GM23338 (cell line): ENCODE measurements around the gene FBXO31. TPM values are rescaled to one million over a fixed set of nuclear protein-coding genes. Genes with fewer than 3 reads are reported as not detected.

Experiments
- ATAC-seq: fragments of 200-7000 bp; cut with Tn5 transposase; 3 replicates; pipeline ENCODE4 v1.9.1; 2020
- DNase-seq: peaks from one replicate; pipeline ENCODE4 v3.0.0-alpha.2; 2015; ENCODE audit warnings: low spot score
- H2AFZ ChIP-seq: fragments of 200-600 bp; sonication (generic); 2 replicates; pipeline ENCODE4 v1.8.0; 2016; ENCODE audit warnings: antibody characterized with exemption, mild to moderate bottlenecking, moderate library complexity
- H3F3A ChIP-seq: fragments of 200-600 bp; sonication (generic); replicated peaks from 2 replicates; pipeline ENCODE4 v1.8.0; 2017; ENCODE audit warnings: antibody characterized with exemption, mixed run types, low read depth
- H3K27ac ChIP-seq: fragments of 200-600 bp; sonication (generic); 2 replicates; pipeline ENCODE4 v1.6.1; 2016; ENCODE audit warnings: low read depth
- H3K27me3 ChIP-seq: fragments of 200-600 bp; sonication (generic); 2 replicates; pipeline ENCODE4 v1.8.0; 2016; ENCODE audit warnings: mild to moderate bottlenecking, mixed run types, moderate library complexity; ENCODE audit not compliant: insufficient read depth
- H3K36me3 ChIP-seq: fragments of 200-600 bp; sonication (generic); 2 replicates; pipeline ENCODE4 v1.8.0; 2016; ENCODE audit warnings: mild to moderate bottlenecking; ENCODE audit not compliant: insufficient read depth
- H3K4me1 ChIP-seq: fragments of 200-600 bp; sonication (generic); 2 replicates; pipeline ENCODE4 v1.8.0; 2016; ENCODE audit warnings: mild to moderate bottlenecking, moderate library complexity; ENCODE audit not compliant: insufficient read depth
- H3K4me2 ChIP-seq: fragments of 200-600 bp; sonication (generic); 2 replicates; pipeline ENCODE4 v1.7.1; 2017; ENCODE audit warnings: mixed run types
- H3K4me3 ChIP-seq: fragments of 200-600 bp; sonication (generic); 2 replicates; pipeline ENCODE4 v1.6.1; 2016; ENCODE audit warnings: mixed run types
- H3K79me2 ChIP-seq: fragments of 200-600 bp; sonication (generic); replicated peaks from 2 replicates; pipeline ENCODE4 v1.8.0; 2017; ENCODE audit warnings: mild to moderate bottlenecking; ENCODE audit not compliant: insufficient read depth
- H3K9me2 ChIP-seq: fragments of 200-600 bp; sonication (generic); 2 replicates; pipeline ENCODE4 v1.8.0; 2017; ENCODE audit not compliant: insufficient read depth
- H4K20me1 ChIP-seq: fragments of 200-600 bp; sonication (generic); replicated peaks from 2 replicates; pipeline ENCODE4 v1.8.0; 2017; ENCODE audit warnings: mild to moderate bottlenecking; ENCODE audit not compliant: insufficient read depth
- H3K27ac Mint-ChIP-seq: 2 replicates; pipeline ENCODE4 v1.8.0; 2020; ENCODE audit warnings: inconsistent platforms, mild to moderate bottlenecking, moderate library complexity, mixed read lengths
- H3K27me3 Mint-ChIP-seq: 3 replicates; pipeline ENCODE4 v1.8.0; 2022; ENCODE audit warnings: low read depth, mild to moderate bottlenecking, moderate library complexity, mixed read lengths, inconsistent platforms; ENCODE audit not compliant: insufficient read depth, poor library complexity
- H3K36me3 Mint-ChIP-seq: 3 replicates; pipeline ENCODE4 v1.8.0; 2021; ENCODE audit warnings: low read depth, mild to moderate bottlenecking, inconsistent platforms, moderate library complexity, mixed read lengths
- H3K4me1 Mint-ChIP-seq: 3 replicates; pipeline ENCODE4 v1.8.0; 2020; ENCODE audit warnings: mild to moderate bottlenecking, inconsistent platforms, mixed read lengths
- H3K4me3 Mint-ChIP-seq: 3 replicates; pipeline ENCODE4 v1.8.0; 2021; ENCODE audit warnings: moderate library complexity, mild to moderate bottlenecking, inconsistent platforms, mixed read lengths
- H3K9me3 Mint-ChIP-seq: 3 replicates; pipeline ENCODE4 v1.8.0; 2020; ENCODE audit warnings: moderate library complexity, mild to moderate bottlenecking, inconsistent platforms, mixed read lengths
- EZH2 ChIP-seq: fragments of 200-600 bp; sonication (generic); IDR thresholded peaks from one replicate; pipeline ENCODE4 v1.8.0; 2017; ENCODE audit warnings: antibody characterized with exemption, mild to moderate bottlenecking, low read depth; ENCODE audit not compliant: unreplicated experiment
- JUNB ChIP-seq: IDR thresholded peaks from one replicate; pipeline ENCODE4 v1.6.1; 2016; ENCODE audit warnings: antibody characterized with exemption; ENCODE audit not compliant: unreplicated experiment
- NANOG ChIP-seq: IDR thresholded peaks from 2 replicates; pipeline ENCODE4 v1.6.1; 2016; ENCODE audit warnings: antibody characterized with exemption, borderline replicate concordance
- ZNF114 ChIP-seq: fragments of 250-450 bp; sonication (Bioruptor Pico); IDR thresholded peaks from 2 replicates; pipeline ENCODE4 v1.5.0; 2020; ENCODE audit warnings: mild to moderate bottlenecking, moderate library complexity
- ZNF331 ChIP-seq: fragments of 250-450 bp; sonication (Bioruptor Pico); IDR thresholded peaks from 2 replicates; pipeline ENCODE4 v1.5.0; 2020; ENCODE audit warnings: low read depth, mild to moderate bottlenecking, moderate library complexity
- polyA plus RNA-seq: library from polyadenylated mRNA; unstranded; fragments of >200 nt; fragmentation: Nextera tagmentation; extraction: Ambion mirVana; gene quantifications from 2 replicates; pipeline ENCODE4 v1.2.1, GENCODE V29; 2016
- total RNA-seq: library from RNA; depleted of rRNA; stranded (reverse); fragments of >200 nt; shearing (Covaris generic); gene quantifications from 2 replicates; pipeline ENCODE4 v1.2.3, GENCODE V29; 2014
- TF ChIP-seq, protein P1 (sequence below): fragments of 250-450 bp; sonication (Bioruptor Pico); IDR thresholded peaks from 2 replicates; pipeline ENCODE4 v1.5.0; 2020; ENCODE audit warnings: mild to moderate bottlenecking, moderate library complexity
- TF ChIP-seq, protein P2 (sequence below): IDR thresholded peaks from 2 replicates; pipeline ENCODE4 v1.6.1; 2016; ENCODE audit warnings: antibody characterized with exemption
- TF ChIP-seq, protein P3 (sequence below), 2 experiments: fragments of 200-600 bp in 1 of 2; sonication (generic) in 1 of 2; conservative IDR thresholded peaks; 2 replicates each; pipeline versions ENCODE4 v1.5.1 to v1.6.1; 2016 to 2017; ENCODE audit warnings: antibody characterized with exemption in 2 of 2, low read depth in 2 of 2, mild to moderate bottlenecking in 2 of 2, moderate library complexity in 1 of 2

Gene FBXO31
- total and polyA plus RNA-seq, 2 experiments from 2014 or later = 7.0 to 23.8 TPM

DNA sequence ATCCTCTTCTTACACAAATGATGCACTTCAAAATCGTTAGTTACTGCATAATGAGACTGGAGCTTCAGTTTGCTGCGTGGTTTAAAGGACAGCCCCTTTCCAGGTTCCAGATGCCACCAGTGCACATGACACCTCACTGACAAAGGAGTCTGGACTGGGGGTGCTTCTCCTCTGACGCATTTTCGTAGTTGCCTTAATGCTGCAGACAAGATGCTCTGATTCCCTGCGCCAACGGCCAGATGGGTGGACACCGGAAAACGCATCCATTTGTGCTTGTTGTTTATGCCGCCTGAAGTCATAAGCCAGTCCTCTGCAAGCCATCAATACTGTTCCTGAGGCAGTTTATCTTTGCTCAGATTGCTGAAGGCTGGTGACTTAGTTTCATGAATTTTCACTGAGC is 16.0 kb downstream of the FBXO31 start:
- Histone ChIP-seq H2AFZ (no peak overlapping the region), H3K4me2 (no peak overlapping the region), H3K27me3 (no peaks in the 10 kb centered on the region), H4K20me1 (peaks cover 29% of the 10 kb centered on the region; the same call in 1 of the 2 replicates), H3K4me1 (no peaks in the 10 kb centered on the region), H3F3A (no peaks in the 10 kb centered on the region), H3K4me3 (no peak overlapping the region), H3K9me2 (no peaks in the 10 kb centered on the region), H3K27ac (no peak overlapping the region), H3K36me3 (no peaks in the 10 kb centered on the region), H3K79me2 (peaks cover 78% of the 10 kb centered on the region)
- no peaks in the 10 kb centered on the region for H3K9me3 Mint-ChIP-seq
- no peak overlapping the region for H3K27ac Mint-ChIP-seq
- TF ChIP-seq, protein P1, sequence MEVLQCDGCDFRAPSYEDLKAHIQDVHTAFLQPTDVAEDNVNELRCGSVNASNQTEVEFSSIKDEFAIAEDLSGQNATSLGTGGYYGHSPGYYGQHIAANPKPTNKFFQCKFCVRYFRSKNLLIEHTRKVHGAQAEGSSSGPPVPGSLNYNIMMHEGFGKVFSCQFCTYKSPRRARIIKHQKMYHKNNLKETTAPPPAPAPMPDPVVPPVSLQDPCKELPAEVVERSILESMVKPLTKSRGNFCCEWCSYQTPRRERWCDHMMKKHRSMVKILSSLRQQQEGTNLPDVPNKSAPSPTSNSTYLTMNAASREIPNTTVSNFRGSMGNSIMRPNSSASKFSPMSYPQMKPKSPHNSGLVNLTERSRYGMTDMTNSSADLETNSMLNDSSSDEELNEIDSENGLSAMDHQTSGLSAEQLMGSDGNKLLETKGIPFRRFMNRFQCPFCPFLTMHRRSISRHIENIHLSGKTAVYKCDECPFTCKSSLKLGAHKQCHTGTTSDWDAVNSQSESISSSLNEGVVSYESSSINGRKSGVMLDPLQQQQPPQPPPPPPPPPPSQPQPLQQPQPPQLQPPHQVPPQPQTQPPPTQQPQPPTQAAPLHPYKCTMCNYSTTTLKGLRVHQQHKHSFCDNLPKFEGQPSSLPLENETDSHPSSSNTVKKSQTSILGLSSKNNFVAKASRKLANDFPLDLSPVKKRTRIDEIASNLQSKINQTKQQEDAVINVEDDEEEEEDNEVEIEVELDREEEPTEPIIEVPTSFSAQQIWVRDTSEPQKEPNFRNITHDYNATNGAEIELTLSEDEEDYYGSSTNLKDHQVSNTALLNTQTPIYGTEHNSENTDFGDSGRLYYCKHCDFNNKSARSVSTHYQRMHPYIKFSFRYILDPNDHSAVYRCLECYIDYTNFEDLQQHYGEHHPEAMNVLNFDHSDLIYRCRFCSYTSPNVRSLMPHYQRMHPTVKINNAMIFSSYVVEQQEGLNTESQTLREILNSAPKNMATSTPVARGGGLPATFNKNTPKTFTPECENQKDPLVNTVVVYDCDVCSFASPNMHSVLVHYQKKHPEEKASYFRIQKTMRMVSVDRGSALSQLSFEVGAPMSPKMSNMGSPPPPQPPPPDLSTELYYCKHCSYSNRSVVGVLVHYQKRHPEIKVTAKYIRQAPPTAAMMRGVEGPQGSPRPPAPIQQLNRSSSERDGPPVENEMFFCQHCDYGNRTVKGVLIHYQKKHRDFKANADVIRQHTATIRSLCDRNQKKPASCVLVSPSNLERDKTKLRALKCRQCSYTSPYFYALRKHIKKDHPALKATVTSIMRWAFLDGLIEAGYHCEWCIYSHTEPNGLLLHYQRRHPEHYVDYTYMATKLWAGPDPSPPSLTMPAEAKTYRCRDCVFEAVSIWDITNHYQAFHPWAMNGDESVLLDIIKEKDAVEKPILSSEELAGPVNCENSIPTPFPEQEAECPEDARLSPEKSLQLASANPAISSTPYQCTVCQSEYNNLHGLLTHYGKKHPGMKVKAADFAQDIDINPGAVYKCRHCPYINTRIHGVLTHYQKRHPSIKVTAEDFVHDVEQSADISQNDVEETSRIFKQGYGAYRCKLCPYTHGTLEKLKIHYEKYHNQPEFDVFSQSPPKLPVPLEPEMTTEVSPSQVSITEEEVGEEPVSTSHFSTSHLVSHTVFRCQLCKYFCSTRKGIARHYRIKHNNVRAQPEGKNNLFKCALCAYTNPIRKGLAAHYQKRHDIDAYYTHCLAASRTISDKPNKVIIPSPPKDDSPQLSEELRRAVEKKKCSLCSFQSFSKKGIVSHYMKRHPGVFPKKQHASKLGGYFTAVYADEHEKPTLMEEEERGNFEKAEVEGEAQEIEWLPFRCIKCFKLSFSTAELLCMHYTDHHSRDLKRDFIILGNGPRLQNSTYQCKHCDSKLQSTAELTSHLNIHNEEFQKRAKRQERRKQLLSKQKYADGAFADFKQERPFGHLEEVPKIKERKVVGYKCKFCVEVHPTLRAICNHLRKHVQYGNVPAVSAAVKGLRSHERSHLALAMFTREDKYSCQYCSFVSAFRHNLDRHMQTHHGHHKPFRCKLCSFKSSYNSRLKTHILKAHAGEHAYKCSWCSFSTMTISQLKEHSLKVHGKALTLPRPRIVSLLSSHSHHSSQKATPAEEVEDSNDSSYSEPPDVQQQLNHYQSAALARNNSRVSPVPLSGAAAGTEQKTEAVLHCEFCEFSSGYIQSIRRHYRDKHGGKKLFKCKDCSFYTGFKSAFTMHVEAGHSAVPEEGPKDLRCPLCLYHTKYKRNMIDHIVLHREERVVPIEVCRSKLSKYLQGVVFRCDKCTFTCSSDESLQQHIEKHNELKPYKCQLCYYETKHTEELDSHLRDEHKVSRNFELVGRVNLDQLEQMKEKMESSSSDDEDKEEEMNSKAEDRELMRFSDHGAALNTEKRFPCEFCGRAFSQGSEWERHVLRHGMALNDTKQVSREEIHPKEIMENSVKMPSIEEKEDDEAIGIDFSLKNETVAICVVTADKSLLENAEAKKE (CRISPR knock-in tag) = no peak
- TF ChIP-seq ZNF331 (CRISPR knock-in tag) = no peak
- TF ChIP-seq, protein P2, sequence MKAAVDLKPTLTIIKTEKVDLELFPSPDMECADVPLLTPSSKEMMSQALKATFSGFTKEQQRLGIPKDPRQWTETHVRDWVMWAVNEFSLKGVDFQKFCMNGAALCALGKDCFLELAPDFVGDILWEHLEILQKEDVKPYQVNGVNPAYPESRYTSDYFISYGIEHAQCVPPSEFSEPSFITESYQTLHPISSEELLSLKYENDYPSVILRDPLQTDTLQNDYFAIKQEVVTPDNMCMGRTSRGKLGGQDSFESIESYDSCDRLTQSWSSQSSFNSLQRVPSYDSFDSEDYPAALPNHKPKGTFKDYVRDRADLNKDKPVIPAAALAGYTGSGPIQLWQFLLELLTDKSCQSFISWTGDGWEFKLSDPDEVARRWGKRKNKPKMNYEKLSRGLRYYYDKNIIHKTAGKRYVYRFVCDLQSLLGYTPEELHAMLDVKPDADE = no peak
- no peak for TF ChIP-seq JUNB
- no peak for TF ChIP-seq EZH2
- TF ChIP-seq NANOG = no peak
- TF ChIP-seq, protein P3, sequence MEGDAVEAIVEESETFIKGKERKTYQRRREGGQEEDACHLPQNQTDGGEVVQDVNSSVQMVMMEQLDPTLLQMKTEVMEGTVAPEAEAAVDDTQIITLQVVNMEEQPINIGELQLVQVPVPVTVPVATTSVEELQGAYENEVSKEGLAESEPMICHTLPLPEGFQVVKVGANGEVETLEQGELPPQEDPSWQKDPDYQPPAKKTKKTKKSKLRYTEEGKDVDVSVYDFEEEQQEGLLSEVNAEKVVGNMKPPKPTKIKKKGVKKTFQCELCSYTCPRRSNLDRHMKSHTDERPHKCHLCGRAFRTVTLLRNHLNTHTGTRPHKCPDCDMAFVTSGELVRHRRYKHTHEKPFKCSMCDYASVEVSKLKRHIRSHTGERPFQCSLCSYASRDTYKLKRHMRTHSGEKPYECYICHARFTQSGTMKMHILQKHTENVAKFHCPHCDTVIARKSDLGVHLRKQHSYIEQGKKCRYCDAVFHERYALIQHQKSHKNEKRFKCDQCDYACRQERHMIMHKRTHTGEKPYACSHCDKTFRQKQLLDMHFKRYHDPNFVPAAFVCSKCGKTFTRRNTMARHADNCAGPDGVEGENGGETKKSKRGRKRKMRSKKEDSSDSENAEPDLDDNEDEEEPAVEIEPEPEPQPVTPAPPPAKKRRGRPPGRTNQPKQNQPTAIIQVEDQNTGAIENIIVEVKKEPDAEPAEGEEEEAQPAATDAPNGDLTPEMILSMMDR (conservative IDR thresholded peaks at IDR 0.05; ENCODE audit: low read depth in 2 of 2) = no peak
- TF ChIP-seq ZNF114 (CRISPR knock-in tag) = no peak
- H3K36me3 Mint-ChIP-seq = no peaks in the 10 kb centered on the region
- ATAC-seq (no peak), DNase-seq (no peak)
- no peak overlapping the region for H3K4me3 Mint-ChIP-seq
- H3K27me3 Mint-ChIP-seq = no peaks in the 10 kb centered on the region
- peaks cover 28% of the 10 kb centered on the region for H3K4me1 Mint-ChIP-seq
